Spleen (tissue), 11 donors: Measurements from ENCODE around the gene TRIM56. TPM values are rescaled to one million over a fixed set of nuclear protein-coding genes. Genes with fewer than 3 reads are reported as not detected.

Experiments used
- DNase-seq: peaks from one replicate; pipeline ENCODE4 v3.0.0-alpha.2; 2020
- H3K27ac ChIP-seq, 8 donors: fragments of 200-600 bp; sonication (generic) in 7 of 8; 1 replicate in 4 of 8; 2 replicates in 4 of 8; pipeline versions ENCODE4 v1.5.0 to v1.8.0; 2016 to 2021; ENCODE audit warnings: inconsistent platforms in 4 of 8, mild to moderate bottlenecking in 4 of 8, moderate library complexity in 1 of 8
- H3K27me3 ChIP-seq, 7 donors: fragments of 200-600 bp; sonication (generic) in 6 of 7; replicated peaks in 1 of 7; 1 replicate in 4 of 7; 2 replicates in 3 of 7; pipeline versions ENCODE4 v1.5.0 to v1.8.0; 2016 to 2021; ENCODE audit warnings: inconsistent platforms in 3 of 7, mild to moderate bottlenecking in 1 of 7
- H3K36me3 ChIP-seq, 6 donors: fragments of 200-600 bp; sonication (generic) in 5 of 6; 1 replicate in 4 of 6; 2 replicates in 2 of 6; pipeline versions ENCODE4 v1.5.0 to v1.8.0; 2016 to 2021; ENCODE audit warnings: inconsistent platforms in 2 of 6
- H3K4me1 ChIP-seq, 6 donors: fragments of 200-600 bp; sonication (generic) in 5 of 6; 1 replicate in 3 of 6; 2 replicates in 3 of 6; pipeline versions ENCODE4 v1.5.0 to v1.8.0; 2016 to 2021; ENCODE audit warnings: inconsistent platforms in 3 of 6
- H3K4me3 ChIP-seq, 8 donors: fragments of 200-600 bp; sonication (generic) in 7 of 8; 1 replicate in 4 of 8; 2 replicates in 4 of 8; pipeline versions ENCODE4 v1.5.0 to v1.8.0; 2016 to 2021; ENCODE audit warnings: inconsistent platforms in 4 of 8, mild to moderate bottlenecking in 4 of 8, moderate library complexity in 2 of 8
- H3K9me3 ChIP-seq, 8 donors: fragments of 200-600 bp; sonication (generic) in 7 of 8; 1 replicate in 4 of 8; 2 replicates in 4 of 8; pipeline versions ENCODE4 v1.5.0 to v1.8.0; 2016 to 2021; ENCODE audit warnings: inconsistent platforms in 4 of 8
- CTCF ChIP-seq, 11 experiments: fragments of 200-600 bp in 7 of 11; fragments of 450-650 bp in 4 of 11; sonication (generic) in 4 of 11; IDR thresholded peaks in 8 of 11; conservative IDR thresholded peaks in 3 of 11; 1 replicate in 7 of 11; 2 replicates in 4 of 11; pipeline versions ENCODE4 v1.4.0 to v1.8.0; 2016 to 2021; ENCODE audit warnings: antibody characterized with exemption in 11 of 11, inconsistent platforms in 4 of 11, mild to moderate bottlenecking in 1 of 11
- POLR2A ChIP-seq, 3 donors: fragments of 450-650 bp; IDR thresholded peaks; one replicate each; pipeline ENCODE4 v1.5.1; 2017; ENCODE audit warnings: antibody characterized with exemption in 3 of 3, mild to moderate bottlenecking in 1 of 3
- POLR2AphosphoS5 ChIP-seq, 3 donors: sonication (generic); formaldehyde crosslinking; IDR thresholded peaks; one replicate each; pipeline ENCODE4 v1.5.1; 2017; ENCODE audit warnings: antibody characterized with exemption in 3 of 3
- WGBS, 5 donors: extraction: QIAGEN DNeasy Blood & Tissue Kit in 3 of 5; methylation state at CpG; one replicate each; pipeline versions ENCODE4 v1.1.5 to v1.1.7; 2013 to 2018; 5-methylcytosine and 5-hydroxymethylcytosine counted together
- intact Hi-C: fragments of 100-400 bp; cut with DNase I; formaldehyde crosslinking; loops from one replicate; pipeline ENCODE4 v1.15.0; 2023; ENCODE audit warnings: low total_unique reads
- polyA plus RNA-seq, 3 donors: library from polyadenylated mRNA; stranded (reverse); fragments of 200-250 nt; gene quantifications; one replicate each; pipeline ENCODE4 v1.2.1, GENCODE V29; 2013
- total RNA-seq, 7 donors: library from RNA; depleted of rRNA in 3 of 7; stranded (reverse); fragments of >200 nt in 3 of 7; fragmentation: NEBNext Ultra II Directional in 4 of 7; extraction: Animal tissue kit (Norgen Biotek cat#: 25700) in 4 of 7; gene quantifications; one replicate each; pipeline versions ENCODE4 v1.1.0 to v1.2.1, GENCODE V29; 2016 to 2021
- donor health status: healthy with polysubstance abuse.
- donor health status: DM: no; HTN: no; CAD: no; lungs with moderate emphysema.
- donor health status: DM: no; HTN: no; CAD: no.
- donor health status: Bipolar disorder and iron deficiency.
- donor health status: healthy.
- donor health status: DM: no; HTN: no; CAD: no.
- donor health status: DM: yes; HTN: yes; CAD: no.

TRIM56 gene
- total and polyA plus RNA-seq, 10 donors = 5.0 to 82.2 (median 38.5) TPM

DNA sequence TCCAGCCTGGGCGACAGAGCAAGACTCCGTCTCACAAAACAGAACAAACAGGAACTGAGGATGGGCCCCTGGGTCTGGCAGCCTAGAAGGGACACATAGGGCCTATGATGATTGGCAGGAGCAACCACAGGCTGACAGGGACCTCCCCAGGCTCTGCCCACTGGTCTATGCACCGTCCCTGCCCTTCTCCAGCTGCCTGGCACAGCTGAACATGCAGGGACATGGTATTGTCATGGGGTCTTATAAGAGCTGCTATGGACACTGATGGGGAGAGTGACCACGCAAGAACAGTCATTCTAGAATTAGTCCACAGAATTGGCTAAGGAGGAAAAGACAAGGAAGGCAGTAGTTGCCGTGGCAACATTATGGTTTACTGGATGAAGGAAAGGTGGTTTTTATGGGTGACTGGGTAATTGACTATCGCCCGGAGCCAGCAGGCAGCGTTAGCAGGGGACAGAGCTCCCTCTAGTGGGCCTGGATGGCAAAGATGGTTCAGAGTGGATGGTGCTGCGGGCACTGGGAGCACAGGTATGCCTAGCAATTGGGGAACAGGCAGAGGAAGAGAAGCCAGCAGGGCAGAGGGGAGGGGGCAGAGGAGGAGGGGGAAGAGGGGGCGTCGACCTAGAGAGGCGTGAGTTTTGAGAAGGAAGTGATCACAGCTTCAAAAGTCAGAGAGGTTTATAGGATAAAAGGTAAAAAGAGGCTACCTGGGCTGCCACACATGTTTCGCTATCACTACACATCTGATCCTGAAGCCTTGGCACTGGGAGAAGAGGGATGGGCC, 7.8 kb upstream of the TRIM56 start:
- Histone ChIP-seq H3K27me3 (peaks cover 0 to 10% (median 0%) of the 10 kb centered on the region in 7 donors), H3K27ac (peak overlapping the region in 1 of 8 donors; percentile 45), H3K4me3 (peak overlapping the region in 1 of 8 donors; percentile 13), H3K4me1 (peaks cover 0 to 13% (median 7%) of the 10 kb centered on the region in 6 donors), H3K36me3 (no peaks in the 10 kb centered on the region), H3K9me3 (no peaks in the 10 kb centered on the region)
- WGBS, 5 donors = 15 to 19% (median 17%) methylated on average over 13 of the region's 13 CpGs
- DNase-seq = peak; percentile 90
- intact Hi-C loops = no loop called here
- TF ChIP-seq POLR2A (IDR thresholded peaks at IDR 0.05) (no peak), CTCF (IDR thresholded peaks at IDR 0.05 in 8 of 11, conservative IDR thresholded peaks at IDR 0.05 in 3 of 11) (peak; percentile 51 to 87 (median 80)), POLR2AphosphoS5 (IDR thresholded peaks at IDR 0.05) (peak in 2 of 3 donors; percentile 37 to 43)

DNA sequence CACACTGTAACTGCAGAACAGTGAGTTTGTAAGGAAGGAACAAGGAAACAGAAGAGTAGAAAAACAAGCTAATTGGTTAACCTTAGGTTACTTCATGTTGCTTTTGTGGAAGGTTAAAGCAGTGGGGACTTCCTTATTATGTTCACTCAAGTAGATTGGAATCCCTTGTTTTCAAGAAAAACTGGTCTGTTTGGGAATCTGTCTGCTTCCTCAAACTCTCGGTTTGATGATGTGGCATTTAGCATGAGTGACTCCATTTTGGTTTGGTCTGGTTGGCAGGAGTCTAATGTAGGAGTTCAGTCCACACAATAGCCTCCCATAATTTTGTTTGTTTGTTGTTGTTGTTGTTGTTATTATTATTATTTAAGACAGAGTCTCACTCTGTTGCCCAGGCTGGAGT, 3.8 kb upstream of the TRIM56 start:
- Histone ChIP-seq H3K36me3 (no peaks in the 10 kb centered on the region), H3K4me3 (no peak overlapping the region), H3K27me3 (peaks cover 0 to 8% (median 0%) of the 10 kb centered on the region in 7 donors), H3K9me3 (no peaks in the 10 kb centered on the region), H3K27ac (no peak overlapping the region), H3K4me1 (peaks cover 11 to 31% (median 21%) of the 10 kb centered on the region in 6 donors)
- TF ChIP-seq CTCF (IDR thresholded peaks at IDR 0.05 in 8 of 11, conservative IDR thresholded peaks at IDR 0.05 in 3 of 11) (no peak), POLR2AphosphoS5 (IDR thresholded peaks at IDR 0.05) (no peak), POLR2A (IDR thresholded peaks at IDR 0.05) (no peak)
- WGBS, 5 donors = 39 to 68% (median 52%) methylated on average over 1 of the region's 1 CpG
- DNase-seq = no peak
- intact Hi-C loops = no loop called here

DNA sequence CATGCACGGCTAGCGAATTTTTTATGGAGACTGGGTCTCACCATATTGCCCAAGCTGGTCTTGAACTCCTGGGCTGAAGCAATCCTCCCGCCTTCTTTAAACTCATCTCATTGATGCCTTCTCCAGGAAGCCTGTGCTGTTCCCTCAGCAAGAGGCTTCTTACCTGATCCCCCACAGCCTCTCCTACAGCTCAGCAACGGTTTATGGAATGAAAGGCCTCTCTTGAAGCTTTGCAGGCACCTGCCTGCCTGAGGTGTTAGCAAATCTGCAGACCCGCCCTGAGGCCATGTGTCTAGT, 468 bp upstream of the TRIM56 start:
- Histone ChIP-seq H3K27ac (peak overlapping the region; percentile 87 to 97 (median 91)), H3K9me3 (no peaks in the 10 kb centered on the region), H3K27me3 (no peaks in the 10 kb centered on the region), H3K36me3 (peaks cover 0 to 33% (median 29%) of the 10 kb centered on the region in 6 donors), H3K4me1 (peaks cover 22 to 52% (median 44%) of the 10 kb centered on the region in 6 donors), H3K4me3 (peak overlapping the region; percentile 69 to 87 (median 77))
- intact Hi-C loops = no loop called here
- no peak for DNase-seq
- TF ChIP-seq CTCF (IDR thresholded peaks at IDR 0.05 in 8 of 11, conservative IDR thresholded peaks at IDR 0.05 in 3 of 11) (no peak), POLR2A (IDR thresholded peaks at IDR 0.05) (no peak), POLR2AphosphoS5 (IDR thresholded peaks at IDR 0.05) (no peak)
- WGBS, 5 donors = 52 to 62% (median 57%) methylated on average over 5 of the region's 5 CpGs

- peaks cover 0 to 60% (median 37%) of the 10 kb centered on the region in 6 donors for H3K36me3 ChIP-seq
- TF ChIP-seq POLR2AphosphoS5 (IDR thresholded peaks at IDR 0.05) (peak in 2 of 3 donors; percentile 10 to 42), CTCF (IDR thresholded peaks at IDR 0.05 in 8 of 11, conservative IDR thresholded peaks at IDR 0.05 in 3 of 11) (no peak)
- H3K4me1 ChIP-seq = peaks cover 26 to 66% (median 53%) of the 10 kb centered on the region in 6 donors
- H3K27me3 ChIP-seq = no peaks in the 10 kb centered on the region
- intact Hi-C loops = no loop called here
- WGBS, 5 donors = 90 to 99% (median 96%) methylated on average over 11 to 45 of the region's 45 CpGs
- DNase-seq = peak; percentile 79
- peak overlapping the region in 3 of 8 donors; percentile 11 to 87 (median 81) for H3K4me3 ChIP-seq
- H3K9me3 ChIP-seq = no peaks in the 10 kb centered on the region
- peak overlapping the region in 4 of 8 donors; percentile 50 to 97 (median 93) for H3K27ac ChIP-seq
These were observed 2.2 kb downstream of the TRIM56 start for GRCh38 chr7:101087334-101088068.
